GM19193 (cell line): ENCODE results near the gene PDZD2.

ENCODE experiments used
- POLR2A ChIP-seq: IDR thresholded peaks from 4 replicates; pipeline ENCODE4 v1.6.1; 2011; ENCODE audit not compliant: insufficient read depth, insufficient read length; ENCODE audit errors: extremely low read depth

PDZD2 gene

GRCh38 chr5:31657315-31657979 lies 18.5 kb downstream of the PDZD2 start:
- TF ChIP-seq POLR2A, result no peak

GRCh38 chr5:31661257-31661656 lies 22.3 kb downstream of the PDZD2 start:
- TF ChIP-seq POLR2A, result no peak

- no peak for TF ChIP-seq POLR2A
Observed at GRCh38 chr5:31663519-31663918, 24.6 kb downstream of the PDZD2 start.

- TF ChIP-seq POLR2A, result no peak
Observed at GRCh38 chr5:31664566-31664965, 25.6 kb downstream of the PDZD2 start.

GRCh38 chr5:31671339-31671741 lies 32.4 kb downstream of the PDZD2 start:
- no peak for TF ChIP-seq POLR2A

GRCh38 chr5:31674371-31674951 lies 35.5 kb downstream of the PDZD2 start:
- no peak for TF ChIP-seq POLR2A

GRCh38 chr5:31675472-31675871 lies 36.5 kb downstream of the PDZD2 start:
- no peak for TF ChIP-seq POLR2A

- TF ChIP-seq POLR2A, result no peak
Observed at GRCh38 chr5:31678180-31678579, 39.2 kb downstream of the PDZD2 start.

- TF ChIP-seq POLR2A, result no peak
Observed at GRCh38 chr5:31680528-31680927, 41.6 kb downstream of the PDZD2 start.

- TF ChIP-seq POLR2A, result no peak
Observed at GRCh38 chr5:31682025-31682424, 43.1 kb downstream of the PDZD2 start.

- no peak for TF ChIP-seq POLR2A
Observed at GRCh38 chr5:31682851-31683250, 43.9 kb downstream of the PDZD2 start.

- TF ChIP-seq POLR2A, result no peak
Observed at GRCh38 chr5:31688515-31689092, 49.7 kb downstream of the PDZD2 start.

- TF ChIP-seq POLR2A, result no peak
Observed at GRCh38 chr5:31692561-31693221, 53.8 kb downstream of the PDZD2 start.

GRCh38 chr5:31698673-31699072 lies 59.7 kb downstream of the PDZD2 start:
- no peak for TF ChIP-seq POLR2A

GRCh38 chr5:31701642-31702299 lies 62.8 kb downstream of the PDZD2 start:
- no peak for TF ChIP-seq POLR2A
